NB4 (cell line): ENCODE results near the gene MAGI2.

Source experiments
- CTCF ChIP-seq: IDR thresholded peaks from one replicate; pipeline ENCODE4 v1.5.1; 2012; ENCODE audit warnings: low read depth, low read length
- POLR2A ChIP-seq: IDR thresholded peaks from 2 replicates; pipeline ENCODE4 v1.6.1; 2011; ENCODE audit warnings: mild to moderate bottlenecking; ENCODE audit not compliant: insufficient read length; ENCODE audit errors: extremely low read depth

- no peak for TF ChIP-seq CTCF
- no peak for TF ChIP-seq POLR2A
These were observed 665.0 kb downstream of the MAGI2 start for GRCh38 chr7:78788464-78788863.
